Measurements from ENCODE around the gene POC1A. TPM values are rescaled to one million over a fixed set of nuclear protein-coding genes. Genes with fewer than 3 reads are reported as not detected.

The POC1A gene
- total and polyA plus RNA-seq, 2 of the 4 experiments (the other 2 are of a cell fraction) = 10.6 to 11.5 TPM

- TF ChIP-seq SMC3 (IDR thresholded peaks at IDR 0.05; ENCODE audit: low read depth, low read length) = no peak
- no peak for TF ChIP-seq MAZ (IDR thresholded peaks at IDR 0.05; ENCODE audit: borderline replicate concordance, low read depth, low read length)
Observed at GRCh38 chr3:52190294-52191074, 36.3 kb upstream of the POC1A start (continued).

GRCh38 chr3:52188556-52188955, 34.3 kb upstream of the POC1A start:
- Histone ChIP-seq H2AK5ac (ENCODE audit: low read depth, low read length) (no peak overlapping the region), H3K9me3 (ENCODE audit: control insufficient read depth, insufficient read depth, low read length) (no peaks in the 10 kb centered on the region), H2BK20ac (ENCODE audit: low read depth, low read length) (no peak overlapping the region), H2BK5ac (ENCODE audit: low read depth, low read length, poor library complexity, severe bottlenecking) (no peak overlapping the region), H3K4me2 (ENCODE audit: low read depth, low read length) (no peak overlapping the region), H4K91ac (ENCODE audit: insufficient read depth, low read depth, low read length) (no peak overlapping the region), H3K9me1 (ENCODE audit: insufficient read depth, low read length) (peaks cover 12% of the 10 kb centered on the region), H3K23ac (ENCODE audit: low read depth, low read length) (no peak overlapping the region), H2BK120ac (ENCODE audit: low read depth, low read length) (no peak overlapping the region), H3K56ac (ENCODE audit: extremely low read depth, insufficient read depth, low read length) (no peak overlapping the region), H4K5ac (ENCODE audit: low read depth, low read length) (no peak overlapping the region), H3K18ac (ENCODE audit: low read depth, low read length) (no peak overlapping the region), H3K14ac (replicated peaks; ENCODE audit: low read depth, low read length) (no peak overlapping the region), H3K36me3 (ENCODE audit: control insufficient read depth, insufficient read depth, low read length) (no peaks in the 10 kb centered on the region), H3K4me3 (ENCODE audit: insufficient read depth, low read depth, low read length) (no peak overlapping the region), H3K4me1 (ENCODE audit: control insufficient read depth, insufficient read depth, low read length) (peaks cover 15% of the 10 kb centered on the region), H4K8ac (ENCODE audit: low read depth in 2 of 2, low read length in 2 of 2) (no peak overlapping the region), H2AFZ (replicated peaks; ENCODE audit: low read length, poor library complexity) (no peak overlapping the region), H3K9ac (ENCODE audit: low read depth, low read length) (no peak overlapping the region), H3K27ac (ENCODE audit: insufficient read depth, low read length) (no peak overlapping the region), H3K27me3 (ENCODE audit: control insufficient read depth, insufficient read depth, low read length) (no peaks in the 10 kb centered on the region; the same call in 1 of the 2 replicates), H2AK9ac (replicated peaks; ENCODE audit: low read depth, low read length, poor library complexity) (no peak overlapping the region), H3K4ac (ENCODE audit: low read depth, low read length) (no peak overlapping the region), H2BK15ac (ENCODE audit: low read depth, low read length) (no peak overlapping the region), H4K20me1 (ENCODE audit: insufficient read depth, low read length) (no peaks in the 10 kb centered on the region), H3K79me1 (ENCODE audit: low read depth in 1 of 2, low read length in 2 of 2) (0 out of 4 replicates have a peak, but pooled peaks cover 0 to 3% of the 10 kb centered on the region in 2 experiments)
- CTCF ChIA-PET = no interaction called here
- no peak for ATAC-seq (ENCODE audit: low read depth)
- POLR2A ChIA-PET (ENCODE audit: unreplicated experiment) = no interaction called here
- DNase-seq = no peak
- in situ Hi-C loops (cut with MboI; ENCODE audit: low sequenced_read_pairs) (no loop called here), dilution Hi-C loops (cut with HindIII; ENCODE audit: low sequenced_read_pairs, unreplicated experiment) (no loop called here), intact Hi-C loops (cut with micrococcal nuclease) (no loop called here)
- WGBS, 2 experiments (ENCODE audit: extremely low coverage in 2 of 2, insufficient read length in 1 of 2) = no CpG with 5 or more reads among the region's 1 CpG
- no TSS peak for BruUV-seq (replicated peaks)
- TF ChIP-seq USF2 (IDR thresholded peaks at IDR 0.05; ENCODE audit: low read depth, low read length) (no peak), SMC3 (IDR thresholded peaks at IDR 0.05; ENCODE audit: low read depth, low read length) (no peak), RAD21 (IDR thresholded peaks at IDR 0.05; ENCODE audit: low read length) (no peak), MAFK (IDR thresholded peaks at IDR 0.05; ENCODE audit: low read depth, low read length) (no peak), MAZ (IDR thresholded peaks at IDR 0.05; ENCODE audit: borderline replicate concordance, low read depth, low read length) (no peak), RCOR1 (IDR thresholded peaks at IDR 0.05; ENCODE audit: insufficient replicate concordance, low read length) (no peak), NFE2L2 (IDR thresholded peaks at IDR 0.05; ENCODE audit: low read depth, low read length) (no peak), BHLHE40 (IDR thresholded peaks at IDR 0.05; ENCODE audit: low read depth, low read length) (no peak), CHD1 (IDR thresholded peaks at IDR 0.05; ENCODE audit: low read depth, low read length) (no peak), FOS (IDR thresholded peaks at IDR 0.05; ENCODE audit: low read depth, low read length) (no peak), MXI1 (IDR thresholded peaks at IDR 0.05; ENCODE audit: borderline replicate concordance, low read depth, low read length) (no peak), RFX5 (IDR thresholded peaks at IDR 0.05; ENCODE audit: low read depth, low read length) (no peak), ELK1 (IDR thresholded peaks at IDR 0.05; ENCODE audit: borderline replicate concordance, low read depth, low read length) (no peak), POLR2A (IDR thresholded peaks at IDR 0.05; ENCODE audit: low read depth, low read length) (no peak)

Measured in IMR-90 (cell line).